Omental fat pad (tissue), 4 donors: ENCODE results near the gene SPNS1. TPM values are rescaled to one million over a fixed set of nuclear protein-coding genes. Genes with fewer than 3 reads are reported as not detected.

Source experiments
- ATAC-seq: fragments of 150-250 bp; one replicate; pipeline ENCODE4 v1.9.1; 2016; ENCODE audit warnings: mild to moderate bottlenecking, moderate library complexity; ENCODE audit not compliant: low FRiP score
- DNase-seq: peaks from one replicate; pipeline ENCODE4 v3.0.0-alpha.2; 2019; ENCODE audit warnings: low spot score
- CTCF ChIP-seq, 3 donors: fragments of 450-650 bp; IDR thresholded peaks; one replicate each; pipeline ENCODE4 v1.5.1; 2016 to 2017; ENCODE audit warnings: antibody characterized with exemption in 3 of 3, mild to moderate bottlenecking in 3 of 3, moderate library complexity in 2 of 3
- total RNA-seq, 4 donors: library from RNA; depleted of rRNA; stranded (reverse); fragments of >200 nt; gene quantifications; one replicate each; pipeline ENCODE4 v1.1.0, GENCODE V29; 2016

SPNS1 gene
- total RNA-seq, 4 donors from 2014 or later = 16.3 to 21.0 (median 18.5) TPM

- TF ChIP-seq CTCF (IDR thresholded peaks at IDR 0.05) = no peak
- DNase-seq (no peak), ATAC-seq (no peak)
Measured at GRCh38 chr16:29028457-29029167, 54.0 kb downstream of the SPNS1 start.

DNA sequence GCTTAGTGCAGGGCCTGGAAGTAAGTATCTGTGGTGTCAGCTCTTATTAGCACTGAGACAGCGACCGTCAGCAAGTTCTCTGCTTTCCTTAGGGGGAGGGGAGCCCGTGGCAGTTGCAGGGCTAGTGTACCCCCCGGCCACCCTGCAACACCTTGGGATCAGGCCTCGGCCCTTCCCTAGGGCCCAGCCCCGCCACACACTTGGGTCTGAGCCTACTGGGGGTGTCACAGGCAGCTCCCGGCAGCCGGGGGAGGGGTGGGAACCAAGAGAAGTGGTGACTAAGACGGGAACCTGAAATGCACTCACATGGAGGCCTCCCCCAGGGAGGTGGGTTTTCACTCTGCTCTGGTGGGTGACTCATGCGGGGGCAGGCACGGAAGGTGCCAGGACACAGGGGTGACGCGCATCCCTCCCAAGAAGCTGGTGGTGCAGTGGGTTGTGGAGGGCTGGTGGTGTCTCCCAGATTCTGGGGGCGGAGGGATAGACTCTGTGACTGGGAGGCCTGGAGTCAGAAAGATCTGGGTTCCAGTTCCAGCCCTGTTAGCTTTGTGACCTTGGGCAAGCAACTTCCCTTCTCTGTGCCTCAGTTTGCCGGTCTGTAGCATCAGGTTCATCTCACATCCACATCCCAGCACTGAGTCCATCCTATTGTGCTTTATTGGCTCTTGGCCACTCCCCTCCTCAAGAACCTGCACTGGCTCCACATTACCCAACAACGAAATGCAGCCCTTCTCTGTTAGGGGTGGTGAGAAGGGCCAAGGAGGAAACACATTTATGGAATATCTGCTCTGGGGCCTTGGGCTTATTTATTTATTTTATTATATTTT, 54.8 kb downstream of the SPNS1 start:
- no peak for TF ChIP-seq CTCF (IDR thresholded peaks at IDR 0.05)
- DNase-seq (peak; percentile 37), ATAC-seq (peak; percentile 94)

- TF ChIP-seq CTCF (IDR thresholded peaks at IDR 0.05) = no peak
- no peak for DNase-seq
- no peak for ATAC-seq
Measured at GRCh38 chr16:29030086-29030840, 55.7 kb downstream of the SPNS1 start.

Other genes starting within 250 kb of the SPNS1 start
- gene NPIPB9, start 223.0 kb upstream of the SPNS1 start, total RNA-seq = 10 to 100 TPM in 2 of 4 donors, 1 to 10 TPM in 2; 3.2 to 18.4 (median 7.3) TPM
- 10 to 100 TPM; 34.4 to 83.3 (median 59.5) TPM for gene ATXN2L, start 151.8 kb upstream of the SPNS1 start, total RNA-seq
- 100 to 1,000 TPM in 2 of 4 donors, 10 to 100 TPM in 2; 93.2 to 133 (median 103) TPM for gene TUFM, start 128.4 kb upstream of the SPNS1 start, total RNA-seq
- 10 to 100 TPM; 16.1 to 25.4 (median 18.8) TPM for gene SH2B1, start 110.9 kb upstream of the SPNS1 start, total RNA-seq
- under 1 TPM; 0.32 to 0.44 (median 0.37) TPM for gene ATP2A1, start 96.3 kb upstream of the SPNS1 start, total RNA-seq
- 10 to 100 TPM; 10.1 to 21.7 (median 17.0) TPM for gene RABEP2, start 49.5 kb upstream of the SPNS1 start, total RNA-seq
- under 1 TPM in 1 of 4 donors, not detected in 3; 0.46 TPM for gene CD19, start 42.8 kb upstream of the SPNS1 start, total RNA-seq
- gene NFATC2IP, start 23.8 kb upstream of the SPNS1 start, total RNA-seq = 10 to 100 TPM; 22.1 to 33.4 (median 29.3) TPM
- 1 to 10 TPM; 1.4 to 8.5 (median 6.8) TPM for gene LAT, start 10.3 kb downstream of the SPNS1 start, total RNA-seq